Testis (tissue), 3 donors: ENCODE measurements around the gene CEP295NL. TPM values are rescaled to one million over a fixed set of nuclear protein-coding genes. Genes with fewer than 3 reads are reported as not detected.

ENCODE experiments used
- DNase-seq: peaks from one replicate; pipeline ENCODE4 v3.0.0-alpha.2; 2019
- H3K27ac ChIP-seq, 2 donors: fragments of 200-600 bp; sonication (generic); one replicate each; pipeline ENCODE4 v1.5.1; 2019
- H3K27me3 ChIP-seq: fragments of 200-600 bp; sonication (generic); one replicate; pipeline ENCODE4 v1.5.1; 2019
- H3K36me3 ChIP-seq: fragments of 200-600 bp; sonication (generic); one replicate; pipeline ENCODE4 v1.5.1; 2017; ENCODE audit warnings: low read depth; ENCODE audit errors: missing control alignments
- H3K4me1 ChIP-seq: fragments of 200-600 bp; sonication (generic); one replicate; pipeline ENCODE4 v1.5.1; 2019
- H3K4me3 ChIP-seq, 2 donors: fragments of 200-600 bp; sonication (generic); one replicate each; pipeline ENCODE4 v1.5.1; 2017 to 2019
- H3K9me3 ChIP-seq: fragments of 200-600 bp; sonication (generic); one replicate; pipeline ENCODE4 v1.5.1; 2017
- POLR2A ChIP-seq: fragments of 450-650 bp; IDR thresholded peaks from one replicate; pipeline ENCODE4 v1.6.1; 2017; ENCODE audit warnings: antibody characterized with exemption, mild to moderate bottlenecking, moderate library complexity
- WGBS, 2 donors: methylation state at CpG; one replicate each; pipeline ENCODE4 v1.1.5; 2018; 5-methylcytosine and 5-hydroxymethylcytosine counted together
- intact Hi-C: fragments of 100-400 bp; cut with DNase I; formaldehyde crosslinking; loops from one replicate; pipeline ENCODE4 v1.15.1; 2023; ENCODE audit warnings: low total_unique reads
- polyA plus RNA-seq: library from polyadenylated mRNA; stranded (reverse); fragments of 350-450 nt; fragmentation: Illumina TruSeq; extraction: RNeasy Lipid Tissue Mini Kit (QIAGEN cat#74804); gene quantifications from one replicate; pipeline ENCODE4 v1.2.3, GENCODE V29; 2014; ENCODE audit warnings: low read depth, low replicate concordance; ENCODE audit not compliant: insufficient read depth
- total RNA-seq, 2 donors: library from RNA; depleted of rRNA; stranded (reverse); fragments of >200 nt; gene quantifications; one replicate each; pipeline ENCODE4 v1.2.3, GENCODE V29; 2016
- TF ChIP-seq, protein P1 (sequence below), 3 experiments: fragments of 450-650 bp in 2 of 3; fragments of 200-600 bp in 1 of 3; sonication (generic) in 1 of 3; IDR thresholded peaks; one replicate each; pipeline ENCODE4 v1.5.1; 2016 to 2019; ENCODE audit warnings: antibody characterized with exemption in 3 of 3, mild to moderate bottlenecking in 2 of 3, moderate library complexity in 1 of 3

CEP295NL gene
- total and polyA plus RNA-seq, 3 donors from 2014 or later: 32.3 to 100 (median 77.1) TPM

DNA sequence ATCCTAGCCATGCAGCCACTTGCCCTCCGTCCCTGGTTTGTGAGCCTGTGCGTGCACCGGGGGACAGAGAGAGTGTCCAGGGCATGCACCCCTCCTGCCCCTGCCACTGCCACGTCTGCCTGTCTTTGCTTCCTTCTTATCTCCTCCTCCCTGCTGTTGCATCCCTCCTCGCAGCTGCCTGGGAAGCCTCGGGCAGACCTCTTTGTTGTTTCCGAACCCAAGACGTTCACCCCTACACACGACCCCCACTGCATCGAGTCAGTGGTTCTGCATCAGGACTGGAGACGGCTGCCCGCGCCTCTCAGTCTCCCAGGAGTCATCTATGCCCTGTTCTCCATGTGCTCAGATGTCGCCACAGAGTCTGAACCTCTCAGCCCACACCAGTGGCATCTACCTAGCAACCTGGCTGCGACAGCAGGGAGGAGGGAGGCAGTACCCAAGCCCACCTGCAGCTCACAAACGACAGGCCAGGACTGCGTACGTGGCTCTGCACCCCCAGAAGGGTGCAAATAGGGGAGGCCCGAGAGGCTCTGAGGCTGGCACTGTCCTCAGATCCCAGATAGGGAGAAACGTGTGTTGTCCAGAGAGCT, 17.0 kb upstream of the CEP295NL start:
- no peaks in the 10 kb centered on the region for H3K9me3 ChIP-seq
- H3K4me3 ChIP-seq: no peak overlapping the region
- H3K4me1 ChIP-seq: peaks cover 80% of the 10 kb centered on the region
- TF ChIP-seq, protein P1, sequence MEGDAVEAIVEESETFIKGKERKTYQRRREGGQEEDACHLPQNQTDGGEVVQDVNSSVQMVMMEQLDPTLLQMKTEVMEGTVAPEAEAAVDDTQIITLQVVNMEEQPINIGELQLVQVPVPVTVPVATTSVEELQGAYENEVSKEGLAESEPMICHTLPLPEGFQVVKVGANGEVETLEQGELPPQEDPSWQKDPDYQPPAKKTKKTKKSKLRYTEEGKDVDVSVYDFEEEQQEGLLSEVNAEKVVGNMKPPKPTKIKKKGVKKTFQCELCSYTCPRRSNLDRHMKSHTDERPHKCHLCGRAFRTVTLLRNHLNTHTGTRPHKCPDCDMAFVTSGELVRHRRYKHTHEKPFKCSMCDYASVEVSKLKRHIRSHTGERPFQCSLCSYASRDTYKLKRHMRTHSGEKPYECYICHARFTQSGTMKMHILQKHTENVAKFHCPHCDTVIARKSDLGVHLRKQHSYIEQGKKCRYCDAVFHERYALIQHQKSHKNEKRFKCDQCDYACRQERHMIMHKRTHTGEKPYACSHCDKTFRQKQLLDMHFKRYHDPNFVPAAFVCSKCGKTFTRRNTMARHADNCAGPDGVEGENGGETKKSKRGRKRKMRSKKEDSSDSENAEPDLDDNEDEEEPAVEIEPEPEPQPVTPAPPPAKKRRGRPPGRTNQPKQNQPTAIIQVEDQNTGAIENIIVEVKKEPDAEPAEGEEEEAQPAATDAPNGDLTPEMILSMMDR (IDR thresholded peaks at IDR 0.05): peak in 1 of 3 experiments; percentile 17
- no peak for TF ChIP-seq POLR2A
- intact Hi-C loops: loop anchor here (5.0 kb wide), 1 partner anchor 38 kb away; no protein-coding TSS in a partner anchor
- 42 to 64% methylated on average over 14 to 20 of the region's 20 CpGs for WGBS, 2 donors
- no peak for DNase-seq
- H3K27me3 ChIP-seq: no peaks in the 10 kb centered on the region
- H3K36me3 ChIP-seq: no peaks in the 10 kb centered on the region
- H3K27ac ChIP-seq: peak overlapping the region in 1 of 2 donors; percentile 59

DNA sequence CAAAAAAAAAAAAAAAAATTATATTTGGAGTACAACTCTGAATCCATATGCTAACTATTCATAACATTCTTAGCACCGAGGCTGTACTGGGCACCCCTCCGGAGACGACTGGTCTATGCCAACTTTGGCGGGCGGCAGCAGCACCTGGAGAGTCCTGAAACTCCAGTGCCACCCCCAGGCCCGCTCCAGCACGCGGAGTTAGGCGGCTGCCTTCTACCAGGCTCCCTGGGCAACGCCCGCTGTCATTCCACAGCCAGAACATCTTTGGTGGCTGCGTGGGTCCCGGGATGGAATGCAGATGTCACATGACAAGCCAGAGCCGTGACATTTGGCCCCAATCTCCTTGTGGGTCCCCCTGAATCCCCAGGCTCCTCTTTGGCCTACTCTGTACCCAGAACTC, 16.0 kb upstream of the CEP295NL start:
- H3K9me3 ChIP-seq: no peaks in the 10 kb centered on the region
- no peaks in the 10 kb centered on the region for H3K36me3 ChIP-seq
- H3K4me1 ChIP-seq: peaks cover 80% of the 10 kb centered on the region
- no peak overlapping the region for H3K27ac ChIP-seq
- TF ChIP-seq, protein P1 (IDR thresholded peaks at IDR 0.05): no peak
- no peak for TF ChIP-seq POLR2A
- H3K27me3 ChIP-seq: no peaks in the 10 kb centered on the region
- H3K4me3 ChIP-seq: no peak overlapping the region
- WGBS, 2 donors: 64 to 66% methylated on average over 8 to 14 of the region's 14 CpGs
- no peak for DNase-seq
- intact Hi-C loops: no loop called here

DNA sequence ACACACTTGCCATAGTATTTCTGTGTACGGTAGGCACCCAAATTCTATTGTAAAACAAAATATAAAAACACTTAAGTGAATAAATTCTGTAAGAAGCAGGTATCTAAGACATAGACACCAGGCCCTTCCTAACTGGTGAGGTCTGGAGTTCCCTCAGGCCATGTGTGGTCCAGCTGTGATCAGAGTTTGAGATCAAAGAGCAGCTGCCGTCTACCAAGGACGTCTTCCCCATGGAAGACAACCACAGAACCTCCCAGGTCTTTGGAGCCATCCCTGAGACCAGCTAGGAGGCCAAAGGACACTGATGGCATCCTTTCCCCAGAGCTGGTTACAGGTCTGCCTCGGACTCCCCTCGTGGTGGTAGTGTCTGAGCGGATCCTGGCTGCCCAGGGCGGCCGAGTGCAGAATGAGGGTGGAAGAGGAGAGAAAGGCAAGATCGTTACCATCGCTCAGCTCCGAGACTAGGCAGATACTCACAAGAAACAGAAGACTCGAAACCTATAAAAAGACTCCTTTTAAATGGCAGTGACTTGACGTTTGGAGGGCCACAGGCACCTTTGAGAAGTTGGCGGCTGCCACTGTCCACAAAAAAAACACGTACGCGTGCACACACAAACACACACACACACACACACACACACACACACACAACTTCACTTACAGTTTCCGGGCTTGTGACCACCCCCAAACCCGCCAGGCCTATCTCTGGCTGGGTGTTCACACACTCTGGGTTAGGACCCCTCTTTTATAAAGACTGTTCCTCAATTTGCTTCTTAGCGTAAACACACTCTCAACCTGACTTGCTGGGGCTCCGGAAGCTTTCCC, 14.7 kb upstream of the CEP295NL start:
- 58 to 60% methylated on average over 19 to 21 of the region's 21 CpGs for WGBS, 2 donors
- DNase-seq: no peak
- Histone ChIP-seq H3K4me3 (no peak overlapping the region), H3K27me3 (no peaks in the 10 kb centered on the region), H3K9me3 (no peaks in the 10 kb centered on the region), H3K4me1 (peaks cover 67% of the 10 kb centered on the region), H3K27ac (no peak overlapping the region), H3K36me3 (no peaks in the 10 kb centered on the region)
- TF ChIP-seq, protein P1 (IDR thresholded peaks at IDR 0.05): no peak
- no peak for TF ChIP-seq POLR2A
- intact Hi-C loops: no loop called here

DNA sequence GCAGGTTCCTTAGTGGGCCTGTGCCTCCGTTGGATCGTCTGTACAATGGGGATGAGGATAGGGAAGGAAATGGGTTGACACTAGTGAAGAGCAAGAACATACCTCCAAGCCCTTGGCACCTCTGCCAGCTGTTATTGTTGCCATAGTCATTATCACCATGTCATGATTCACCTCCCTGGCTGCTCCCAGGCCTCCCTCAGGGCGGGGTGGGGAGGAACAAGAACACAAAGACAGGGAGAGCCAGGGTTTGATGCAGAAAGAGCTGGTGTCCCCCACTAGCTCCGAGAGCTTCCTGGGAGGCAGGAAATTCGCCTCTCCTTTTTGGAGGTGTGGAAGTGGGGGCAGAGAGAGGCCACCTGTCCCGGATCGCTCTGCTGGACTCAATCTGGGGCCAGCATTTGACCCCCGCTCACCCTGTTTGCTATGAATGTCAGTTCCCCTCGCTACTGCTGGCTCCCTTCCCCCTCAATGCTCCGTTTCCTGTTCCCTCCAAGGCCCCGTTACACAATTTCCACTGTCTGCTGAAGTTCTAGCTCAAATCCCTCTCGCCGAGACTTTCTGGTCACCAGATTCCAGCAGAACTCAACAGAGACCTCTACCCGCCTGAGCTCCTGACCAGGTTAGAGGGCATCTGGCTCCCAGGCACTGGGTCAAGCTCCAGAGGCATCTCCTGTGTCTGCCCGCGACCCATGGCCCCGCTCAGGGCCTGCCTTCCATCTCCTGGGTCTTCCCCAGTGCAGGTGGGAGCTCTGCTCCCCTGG, 13.1 kb upstream of the CEP295NL start:
- Histone ChIP-seq H3K9me3 (no peaks in the 10 kb centered on the region), H3K27ac (peak overlapping the region; percentile 65 to 84), H3K4me3 (no peak overlapping the region), H3K4me1 (peaks cover 61% of the 10 kb centered on the region), H3K36me3 (no peaks in the 10 kb centered on the region), H3K27me3 (no peaks in the 10 kb centered on the region)
- intact Hi-C loops: no loop called here
- TF ChIP-seq, protein P1 (IDR thresholded peaks at IDR 0.05): no peak
- DNase-seq: peak; percentile 60
- 40 to 54% methylated on average over 16 to 17 of the region's 17 CpGs for WGBS, 2 donors
